Hepatocyte (in vitro differentiated cells): ENCODE results near the gene ZNF77.

Experiments used
- EZH2 ChIP-seq: fragments of 200-600 bp; sonication (generic); IDR thresholded peaks from 2 replicates; pipeline ENCODE4 v1.6.1; 2016; ENCODE audit warnings: antibody characterized with exemption, mild to moderate bottlenecking, borderline replicate concordance
- EZH2phosphoT487 ChIP-seq: fragments of 200-600 bp; sonication (generic); IDR thresholded peaks from one replicate; pipeline ENCODE4 v1.6.1; 2018; ENCODE audit warnings: antibody characterized with exemption, mild to moderate bottlenecking, low read depth, moderate library complexity; ENCODE audit not compliant: unreplicated experiment, severe bottlenecking
- TF ChIP-seq, protein P1 (sequence below): fragments of 200-600 bp; sonication (generic); IDR thresholded peaks from 2 replicates; pipeline ENCODE4 v1.5.1; 2016; ENCODE audit warnings: antibody characterized with exemption, mild to moderate bottlenecking; ENCODE audit not compliant: poor library complexity

GRCh38 chr19:2987797-2988196 lies 43.0 kb upstream of the ZNF77 start:
- TF ChIP-seq, protein P1, sequence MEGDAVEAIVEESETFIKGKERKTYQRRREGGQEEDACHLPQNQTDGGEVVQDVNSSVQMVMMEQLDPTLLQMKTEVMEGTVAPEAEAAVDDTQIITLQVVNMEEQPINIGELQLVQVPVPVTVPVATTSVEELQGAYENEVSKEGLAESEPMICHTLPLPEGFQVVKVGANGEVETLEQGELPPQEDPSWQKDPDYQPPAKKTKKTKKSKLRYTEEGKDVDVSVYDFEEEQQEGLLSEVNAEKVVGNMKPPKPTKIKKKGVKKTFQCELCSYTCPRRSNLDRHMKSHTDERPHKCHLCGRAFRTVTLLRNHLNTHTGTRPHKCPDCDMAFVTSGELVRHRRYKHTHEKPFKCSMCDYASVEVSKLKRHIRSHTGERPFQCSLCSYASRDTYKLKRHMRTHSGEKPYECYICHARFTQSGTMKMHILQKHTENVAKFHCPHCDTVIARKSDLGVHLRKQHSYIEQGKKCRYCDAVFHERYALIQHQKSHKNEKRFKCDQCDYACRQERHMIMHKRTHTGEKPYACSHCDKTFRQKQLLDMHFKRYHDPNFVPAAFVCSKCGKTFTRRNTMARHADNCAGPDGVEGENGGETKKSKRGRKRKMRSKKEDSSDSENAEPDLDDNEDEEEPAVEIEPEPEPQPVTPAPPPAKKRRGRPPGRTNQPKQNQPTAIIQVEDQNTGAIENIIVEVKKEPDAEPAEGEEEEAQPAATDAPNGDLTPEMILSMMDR, result no peak
- no peak for TF ChIP-seq EZH2
- TF ChIP-seq EZH2phosphoT487, result no peak
